ENCODE results near the gene LRFN2.

The LRFN2 gene

DNA sequence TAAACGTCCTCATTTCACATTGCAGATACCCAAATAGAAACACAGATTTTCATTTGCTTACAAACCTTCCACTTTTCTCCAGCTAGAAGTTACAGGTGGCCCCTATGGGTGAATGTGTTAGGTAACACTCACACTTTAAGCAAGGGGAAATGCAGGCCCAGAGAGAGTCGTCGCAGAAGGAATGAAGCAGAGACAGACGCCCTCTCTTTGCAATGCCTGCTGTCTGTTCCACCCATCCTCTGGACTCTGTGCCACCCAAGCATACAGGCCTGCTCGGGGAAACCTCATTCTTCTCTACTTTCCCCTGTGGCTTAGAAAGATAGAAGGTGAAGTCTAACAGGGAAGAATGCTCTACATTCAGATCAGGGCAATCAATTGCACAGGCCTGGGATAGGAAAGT is 57.2 kb downstream of the LRFN2 start:
- TF ChIP-seq, protein P1, sequence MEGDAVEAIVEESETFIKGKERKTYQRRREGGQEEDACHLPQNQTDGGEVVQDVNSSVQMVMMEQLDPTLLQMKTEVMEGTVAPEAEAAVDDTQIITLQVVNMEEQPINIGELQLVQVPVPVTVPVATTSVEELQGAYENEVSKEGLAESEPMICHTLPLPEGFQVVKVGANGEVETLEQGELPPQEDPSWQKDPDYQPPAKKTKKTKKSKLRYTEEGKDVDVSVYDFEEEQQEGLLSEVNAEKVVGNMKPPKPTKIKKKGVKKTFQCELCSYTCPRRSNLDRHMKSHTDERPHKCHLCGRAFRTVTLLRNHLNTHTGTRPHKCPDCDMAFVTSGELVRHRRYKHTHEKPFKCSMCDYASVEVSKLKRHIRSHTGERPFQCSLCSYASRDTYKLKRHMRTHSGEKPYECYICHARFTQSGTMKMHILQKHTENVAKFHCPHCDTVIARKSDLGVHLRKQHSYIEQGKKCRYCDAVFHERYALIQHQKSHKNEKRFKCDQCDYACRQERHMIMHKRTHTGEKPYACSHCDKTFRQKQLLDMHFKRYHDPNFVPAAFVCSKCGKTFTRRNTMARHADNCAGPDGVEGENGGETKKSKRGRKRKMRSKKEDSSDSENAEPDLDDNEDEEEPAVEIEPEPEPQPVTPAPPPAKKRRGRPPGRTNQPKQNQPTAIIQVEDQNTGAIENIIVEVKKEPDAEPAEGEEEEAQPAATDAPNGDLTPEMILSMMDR (IDR thresholded peaks at IDR 0.05; ENCODE audit: extremely low read depth, missing control alignments), result no peak
- DNase-seq (ENCODE audit: low spot score), result no peak

DNA sequence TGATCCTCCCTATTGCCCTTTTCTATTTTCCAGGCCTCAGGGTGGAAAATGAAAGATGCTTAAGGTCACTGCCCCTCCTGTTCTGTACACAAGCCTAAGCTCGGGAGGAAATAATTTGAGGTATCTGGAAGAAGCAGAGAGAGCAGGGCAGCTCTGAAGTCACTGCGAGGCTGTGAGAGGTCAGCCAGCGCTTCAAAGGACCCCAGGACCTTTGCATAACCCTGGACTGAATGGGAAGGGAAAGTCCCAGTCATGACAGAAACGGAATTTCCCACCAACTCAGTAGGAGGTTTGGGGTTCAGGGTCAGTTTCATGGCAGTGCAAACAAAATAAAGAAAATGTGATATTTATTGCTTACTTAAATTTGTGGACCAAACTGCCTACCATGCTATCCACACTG is 58.1 kb downstream of the LRFN2 start:
- DNase-seq (ENCODE audit: low spot score), result no peak
- TF ChIP-seq, protein P1 (IDR thresholded peaks at IDR 0.05; ENCODE audit: extremely low read depth, missing control alignments), result no peak

DNA sequence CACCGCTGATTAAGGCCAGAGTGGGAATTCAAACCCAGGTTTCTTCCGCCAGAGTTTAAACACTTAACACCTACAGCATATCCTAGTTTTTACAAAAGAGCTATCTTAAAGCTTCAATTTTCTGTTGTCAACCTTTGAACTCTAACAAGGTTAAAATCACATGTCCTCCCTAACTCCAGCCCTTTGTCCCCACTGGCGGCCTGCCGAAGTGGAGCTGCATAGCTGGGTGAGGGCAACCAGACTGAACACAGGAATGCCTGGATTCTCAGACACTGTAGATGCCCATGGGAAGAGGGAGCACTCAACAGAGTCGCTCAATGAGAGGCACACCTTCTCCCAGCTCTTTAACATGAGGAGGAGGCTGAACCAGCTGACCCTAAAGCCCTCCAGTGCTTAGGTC is 59.1 kb downstream of the LRFN2 start:
- TF ChIP-seq, protein P1 (IDR thresholded peaks at IDR 0.05; ENCODE audit: extremely low read depth, missing control alignments), result no peak

DNA sequence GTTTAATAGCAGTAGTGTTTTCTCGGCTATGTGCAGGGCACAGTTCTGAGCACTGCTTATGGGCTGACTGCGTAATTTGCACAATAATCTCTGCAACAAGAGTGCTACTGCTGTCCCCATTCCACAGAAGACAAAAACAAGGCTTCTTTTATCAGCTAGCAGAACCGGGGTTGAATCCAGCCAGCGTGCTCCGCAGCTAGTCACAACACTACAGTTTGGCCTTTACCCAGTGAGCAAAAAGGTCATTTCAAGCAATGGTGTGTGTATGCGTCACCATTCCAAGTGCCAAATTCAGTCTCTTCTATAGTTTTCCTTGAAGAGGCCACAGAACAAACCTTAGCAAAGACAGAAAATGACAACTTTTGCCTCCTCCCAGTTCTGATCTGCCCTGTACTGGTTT is 61.1 kb downstream of the LRFN2 start:
- TF ChIP-seq, protein P1 (IDR thresholded peaks at IDR 0.05; ENCODE audit: extremely low read depth, missing control alignments), result no peak
- DNase-seq (ENCODE audit: low spot score), result no peak

More for the DNA sequence above, 59.1 kb downstream of the LRFN2 start:
- DNase-seq (ENCODE audit: low spot score), result no peak

DNA sequence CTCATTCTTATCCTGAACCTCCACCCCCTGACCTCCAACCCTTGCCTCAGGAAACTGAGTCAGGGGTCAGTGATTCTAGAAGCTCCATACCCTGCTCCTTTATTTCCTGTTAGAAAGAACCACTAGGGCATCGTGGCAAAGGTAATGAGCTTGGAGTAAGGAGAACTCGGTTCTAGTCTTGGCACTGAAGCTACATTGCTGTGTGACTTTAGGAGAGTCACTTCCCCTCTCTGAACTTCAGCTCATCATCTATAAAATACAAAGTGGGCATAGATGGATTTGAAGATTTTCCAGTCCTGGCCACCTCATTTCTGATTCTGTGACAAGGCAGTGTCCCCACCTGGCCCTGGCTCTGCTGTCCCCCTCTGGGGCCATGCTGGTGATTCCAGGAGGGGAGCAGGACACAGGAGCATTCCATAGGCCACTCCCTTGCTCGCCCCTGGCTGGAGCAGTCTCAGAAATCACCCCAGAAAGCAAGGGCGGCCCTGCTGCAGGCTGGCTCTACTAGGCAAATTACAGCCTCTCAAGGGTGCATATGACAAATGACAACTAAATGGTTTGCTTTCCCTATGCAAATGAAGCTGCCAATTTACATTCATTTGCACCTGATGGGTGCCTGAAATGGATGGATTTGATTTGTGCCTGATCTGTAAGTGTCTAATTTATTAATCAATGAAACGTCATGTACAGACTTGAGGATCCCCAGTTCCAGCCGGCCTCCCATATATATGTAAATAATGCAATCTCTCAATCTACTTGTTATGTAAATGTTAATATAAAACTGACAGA is 62.2 kb downstream of the LRFN2 start:
- no peak for DNase-seq (ENCODE audit: low spot score)
- TF ChIP-seq, protein P1 (IDR thresholded peaks at IDR 0.05; ENCODE audit: extremely low read depth, missing control alignments), result no peak

DNA sequence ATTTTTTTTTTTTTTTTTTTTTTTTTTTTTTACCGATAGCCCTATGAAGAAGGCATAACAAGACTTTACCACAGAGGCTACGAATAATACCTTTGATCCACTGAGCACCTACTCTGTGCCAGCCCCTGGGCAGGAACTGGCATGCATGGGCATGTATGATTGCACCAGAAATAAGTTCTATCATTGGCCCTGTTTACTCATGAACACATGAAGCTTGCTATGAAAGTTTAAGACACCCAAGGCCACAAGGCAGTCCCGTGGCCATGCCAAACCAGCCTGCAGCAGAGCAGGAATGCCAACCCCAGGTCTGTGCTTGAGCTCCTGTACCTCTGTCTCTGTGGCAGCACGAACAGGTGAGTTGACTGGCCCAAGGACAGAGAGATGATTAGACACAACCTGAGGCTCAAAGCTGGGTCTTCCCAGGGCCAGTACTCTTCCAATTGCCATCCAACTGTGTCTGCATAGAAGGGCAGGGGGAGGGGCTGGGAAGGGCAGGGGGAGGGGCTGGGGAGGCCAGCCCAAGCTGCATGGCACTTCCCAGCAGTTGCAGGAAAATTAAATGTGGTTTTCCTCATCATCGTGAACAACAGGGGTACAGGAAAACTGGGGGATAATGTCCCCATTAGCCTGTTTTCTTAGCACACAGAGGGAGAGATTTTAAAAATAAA is 63.5 kb downstream of the LRFN2 start:
- TF ChIP-seq, protein P1 (IDR thresholded peaks at IDR 0.05; ENCODE audit: extremely low read depth, missing control alignments), result no peak
- no peak for DNase-seq (ENCODE audit: low spot score)

DNA sequence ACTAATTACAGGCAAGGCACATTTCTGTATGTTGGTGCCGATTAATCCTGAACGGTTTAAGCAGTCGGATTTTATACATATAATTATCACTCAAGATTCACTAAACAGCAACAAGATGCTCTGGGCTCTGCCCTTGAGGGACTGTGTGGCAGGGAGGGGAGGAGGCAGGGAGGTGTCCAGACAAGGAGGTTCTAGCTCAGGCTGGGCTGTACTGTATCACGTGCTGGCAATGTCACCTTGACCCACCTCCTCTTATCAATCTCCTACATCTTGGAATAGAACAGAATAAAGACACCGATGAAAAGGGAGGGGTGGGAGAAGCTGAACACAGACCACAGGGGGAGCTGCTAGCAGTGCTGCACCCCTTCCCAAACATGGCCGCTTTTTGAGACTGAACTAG is 65.7 kb downstream of the LRFN2 start:
- TF ChIP-seq, protein P1 (IDR thresholded peaks at IDR 0.05; ENCODE audit: extremely low read depth, missing control alignments), result no peak
- DNase-seq (ENCODE audit: low spot score), result no peak

All from GM20000 (cell line).